H1 (cell line): ENCODE measurements around the gene FAM177A1. TPM values are rescaled to one million over a fixed set of nuclear protein-coding genes. Genes with fewer than 3 reads are reported as not detected.

ENCODE experiments used
- NANOG ChIP-seq: IDR thresholded peaks from 2 replicates; pipeline ENCODE4 v1.6.1; 2011; ENCODE audit warnings: low read length, low read depth, mild to moderate bottlenecking, inconsistent platforms; ENCODE audit not compliant: insufficient read depth, poor library complexity, severe bottlenecking
- POLR2A ChIP-seq, 2 experiments: IDR thresholded peaks; 1 replicate in 1 of 2; 2 replicates in 1 of 2; pipeline ENCODE4 v1.6.1; 2011; ENCODE audit warnings: low read depth in 2 of 2, low read length in 2 of 2, mild to moderate bottlenecking in 2 of 2; ENCODE audit errors: control extremely low read depth in 1 of 2
- RNF2 ChIP-seq: fragments of 200-900, 300-1000 bp; sonication (generic); IDR thresholded peaks from 2 replicates; pipeline ENCODE4 v1.7.1; 2016; ENCODE audit warnings: borderline replicate concordance, low read depth, mild to moderate bottlenecking, antibody characterized with exemption, low read length; ENCODE audit not compliant: poor library complexity, severe bottlenecking; ENCODE audit errors: missing control alignments
- SP1 ChIP-seq: IDR thresholded peaks from 2 replicates; pipeline ENCODE4 v1.6.1; 2011; ENCODE audit warnings: low read depth, low read length
- SP4 ChIP-seq: IDR thresholded peaks from 2 replicates; pipeline ENCODE4 v1.6.1; 2012; ENCODE audit warnings: low read length, inconsistent platforms
- TAF1 ChIP-seq: IDR thresholded peaks from 2 replicates; pipeline ENCODE4 v1.6.1; 2011; ENCODE audit warnings: mild to moderate bottlenecking, low read depth, low read length
- polyA plus RNA-seq, 7 experiments: library from polyadenylated mRNA; depleted of rRNA in 3 of 7; stranded (reverse) in 5 of 7; unstranded in 2 of 7; fragments of >200 nt in 5 of 7; fragments of 200-250 nt in 2 of 7; gene quantifications; 1 replicate in 5 of 7; 2 replicates in 1 of 7; 4 replicates in 1 of 7; pipeline versions ENCODE4 v1.2.1 to v1.2.3, GENCODE V29; 2011 to 2013; ENCODE audit warnings: missing spikeins in 2 of 7, mixed read lengths in 2 of 7
- total RNA-seq: library from RNA; stranded (reverse); fragmentation: NEBNext Ultra II Directional; extraction: Animal tissue kit (Norgen Biotek cat#: 25700); gene quantifications from 2 replicates; pipeline ENCODE4 v1.2.1, GENCODE V29; 2021

Gene FAM177A1
- total and polyA plus RNA-seq, 2 of the 8 experiments (the other 6 are each of a cell fraction or from before 2014, with no cell fraction given), result 11.3 to 34.0 TPM

GRCh38 chr14:35042632-35043031, 3.4 kb upstream of the FAM177A1 start (continued):
- TF ChIP-seq RNF2 (no peak), TAF1 (no peak), SP4 (no peak), SP1 (no peak), POLR2A (IDR thresholded peaks at IDR 0.05; ENCODE audit: control extremely low read depth in 1 of 2, low read depth in 2 of 2, low read length in 2 of 2) (no peak), NANOG (no peak)
